Chondrocyte (in vitro differentiated cells): ENCODE data around the gene EMC1. TPM values are rescaled to one million over a fixed set of nuclear protein-coding genes. Genes with fewer than 3 reads are reported as not detected.

ENCODE experiments used
- DNase-seq: peaks from one replicate; pipeline ENCODE4 v3.0.0; 2021; ENCODE audit warnings: mixed read lengths, low spot score
- H3K27ac Mint-ChIP-seq: one replicate; pipeline ENCODE4 v1.8.0; 2021; ENCODE audit warnings: mild to moderate bottlenecking, moderate library complexity, mixed read lengths; ENCODE audit not compliant: unreplicated experiment
- H3K27me3 Mint-ChIP-seq: 2 replicates; pipeline ENCODE4 v1.8.0; 2021; ENCODE audit warnings: low read depth, mixed read lengths
- H3K36me3 Mint-ChIP-seq: 2 replicates; pipeline ENCODE4 v1.8.0; 2021; ENCODE audit warnings: low read depth, mixed read lengths
- H3K4me1 Mint-ChIP-seq: 2 replicates; pipeline ENCODE4 v1.8.0; 2021; ENCODE audit warnings: low read depth, mild to moderate bottlenecking, mixed read lengths
- H3K4me3 Mint-ChIP-seq: one replicate; pipeline ENCODE4 v1.8.0; 2021; ENCODE audit warnings: mild to moderate bottlenecking, moderate library complexity, mixed read lengths; ENCODE audit not compliant: unreplicated experiment
- H3K9me3 Mint-ChIP-seq: 2 replicates; pipeline ENCODE4 v1.8.0; 2021; ENCODE audit warnings: low read depth, mixed read lengths
- CTCF ChIP-seq: fragments of 200-600 bp; sonication (generic); IDR thresholded peaks from 2 replicates; pipeline ENCODE4 v1.5.0; 2021; ENCODE audit warnings: antibody characterized with exemption, mild to moderate bottlenecking, moderate library complexity
- total RNA-seq: library from RNA; stranded (reverse); gene quantifications from 3 replicates; pipeline ENCODE4 v1.2.1, GENCODE V29; 2021

Gene EMC1
- total RNA-seq, 1 donor from 2014 or later, result 51.9 TPM

DNA sequence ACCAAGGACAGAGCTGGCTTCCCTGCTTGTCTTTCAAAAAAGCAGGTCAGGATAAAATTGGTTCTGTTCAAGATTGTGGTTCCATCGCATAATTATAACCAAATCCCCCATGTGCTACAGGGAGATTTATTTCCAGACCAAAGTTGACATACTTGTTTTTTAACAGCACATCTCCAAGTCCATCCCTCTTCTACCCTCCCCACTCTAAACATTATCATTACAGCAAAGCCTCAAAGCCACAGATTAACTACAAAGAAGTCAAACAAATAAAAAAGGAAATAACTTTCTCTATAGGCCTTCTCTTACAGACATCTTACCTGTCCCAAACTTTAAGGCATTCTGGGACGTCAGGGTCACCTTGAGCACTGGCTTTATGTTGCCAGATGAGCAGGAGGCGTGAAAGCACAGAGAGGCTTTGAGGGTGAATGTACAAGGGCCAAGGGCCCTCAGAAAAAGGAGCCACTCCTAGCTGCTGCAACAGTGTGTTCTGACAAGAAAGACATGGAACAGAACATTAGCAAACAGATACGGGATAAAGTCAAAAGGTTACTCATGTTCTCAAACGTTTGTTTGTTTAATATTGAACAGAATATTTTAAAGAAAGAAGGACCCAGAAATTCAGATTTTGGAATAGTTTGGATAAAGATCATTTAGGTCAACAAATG, 72.5 kb downstream of the EMC1 start:
- H3K36me3 Mint-ChIP-seq, result peaks cover 44% of the 10 kb centered on the region
- DNase-seq, result no peak
- no peaks in the 10 kb centered on the region for H3K4me1 Mint-ChIP-seq
- H3K9me3 Mint-ChIP-seq, result no peaks in the 10 kb centered on the region
- no peak for TF ChIP-seq CTCF
- peak overlapping the region; percentile 4 for H3K27ac Mint-ChIP-seq
- no peaks in the 10 kb centered on the region for H3K27me3 Mint-ChIP-seq
- H3K4me3 Mint-ChIP-seq, result no peak overlapping the region

- no peak overlapping the region for H3K27ac Mint-ChIP-seq
- H3K27me3 Mint-ChIP-seq, result no peaks in the 10 kb centered on the region
- no peak overlapping the region for H3K4me3 Mint-ChIP-seq
- DNase-seq, result no peak
- no peak for TF ChIP-seq CTCF
- H3K9me3 Mint-ChIP-seq, result no peaks in the 10 kb centered on the region
- peaks cover 43% of the 10 kb centered on the region for H3K36me3 Mint-ChIP-seq
- H3K4me1 Mint-ChIP-seq, result no peaks in the 10 kb centered on the region
These were observed 73.5 kb downstream of the EMC1 start for GRCh38 chr1:19177811-19178210.

- DNase-seq, result no peak
- H3K9me3 Mint-ChIP-seq, result no peaks in the 10 kb centered on the region
- no peaks in the 10 kb centered on the region for H3K27me3 Mint-ChIP-seq
- H3K36me3 Mint-ChIP-seq, result peaks cover 54% of the 10 kb centered on the region
- H3K4me3 Mint-ChIP-seq, result no peak overlapping the region
- peaks cover 32% of the 10 kb centered on the region for H3K4me1 Mint-ChIP-seq
- no peak for TF ChIP-seq CTCF
- peak overlapping the region; percentile 50 for H3K27ac Mint-ChIP-seq
These were observed 81.7 kb downstream of the EMC1 start for GRCh38 chr1:19169642-19170041.

DNA sequence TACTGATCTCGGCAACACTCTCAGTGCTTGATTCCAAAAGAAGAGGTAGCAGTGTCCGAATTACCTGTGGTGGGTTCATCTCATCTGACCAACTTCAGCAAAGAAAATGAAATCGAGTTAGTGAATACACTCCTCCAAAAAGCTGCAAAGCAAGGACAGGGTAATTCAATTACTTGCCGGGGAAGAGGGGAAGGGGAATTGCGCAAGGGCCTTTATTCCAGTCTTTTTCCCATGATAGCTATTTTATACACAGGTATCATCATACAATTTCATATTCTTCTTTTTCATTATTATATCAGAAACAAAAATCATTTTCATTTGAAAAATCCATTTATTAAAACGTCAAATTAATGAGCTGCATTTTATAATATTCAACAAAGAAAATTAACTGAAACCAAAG, 84.2 kb downstream of the EMC1 start:
- no peak for TF ChIP-seq CTCF
- Mint-ChIP-seq H3K27ac (no peak overlapping the region), H3K9me3 (no peaks in the 10 kb centered on the region), H3K36me3 (peaks cover 50% of the 10 kb centered on the region), H3K27me3 (no peaks in the 10 kb centered on the region), H3K4me1 (peaks cover 57% of the 10 kb centered on the region), H3K4me3 (no peak overlapping the region)
- no peak for DNase-seq

DNA sequence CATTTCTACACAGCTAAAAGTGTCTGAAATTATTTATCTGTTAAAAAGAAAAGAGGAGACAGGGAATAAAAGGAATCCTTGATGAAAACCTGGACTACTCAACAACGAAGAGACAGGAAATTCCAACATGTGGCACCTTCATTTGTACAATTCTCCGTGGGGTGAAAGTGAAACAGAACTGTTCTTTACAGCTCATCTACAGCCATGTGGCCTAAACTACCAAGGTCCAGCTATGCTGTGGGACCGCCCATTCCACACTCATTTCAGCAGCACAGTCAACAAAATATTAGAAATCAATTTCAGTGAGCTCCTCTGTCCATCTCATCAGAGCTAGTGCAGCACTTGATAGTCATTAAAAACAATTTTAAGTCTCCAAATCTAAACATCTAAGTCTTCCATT, 85.3 kb downstream of the EMC1 start:
- peak overlapping the region; percentile 72 for H3K27ac Mint-ChIP-seq
- H3K9me3 Mint-ChIP-seq, result no peaks in the 10 kb centered on the region
- TF ChIP-seq CTCF, result no peak
- peaks cover 60% of the 10 kb centered on the region for H3K36me3 Mint-ChIP-seq
- no peak overlapping the region for H3K4me3 Mint-ChIP-seq
- DNase-seq, result no peak
- H3K27me3 Mint-ChIP-seq, result no peaks in the 10 kb centered on the region
- H3K4me1 Mint-ChIP-seq, result peaks cover 57% of the 10 kb centered on the region

Other genes with a start within 250 kb of the EMC1 start
- 133 to 144 TPM (median 135 TPM) in 3 replicates for gene UBR4, start 41.3 kb downstream of the EMC1 start, total RNA-seq
- gene MRTO4, start 281 bp upstream of the EMC1 start, total RNA-seq, result 16.2 to 20.4 TPM (median 17.7 TPM) in 3 replicates
- 0.45 to 1.5 TPM (median 0.51 TPM) in 3 replicates for gene AKR7A3, start 37.2 kb upstream of the EMC1 start, total RNA-seq
- gene AKR7A2, start 60.6 kb upstream of the EMC1 start, total RNA-seq, result 46.6 to 48.9 TPM (median 47.1 TPM) in 3 replicates
- gene SLC66A1, start 60.8 kb upstream of the EMC1 start, total RNA-seq, result 15.7 to 20.1 TPM (median 18.8 TPM) in 3 replicates
- 285 to 353 TPM (median 352 TPM) in 3 replicates for gene CAPZB, start 234.0 kb upstream of the EMC1 start, total RNA-seq